Measurements from ENCODE around the gene RPL37. TPM values are rescaled to one million over a fixed set of nuclear protein-coding genes. Genes with fewer than 3 reads are reported as not detected.
"Not testable (repeated sequence)": the region's sequence is repeated elsewhere in the genome, so short reads cannot be mapped to it uniquely, and the experiment has no call there.

The RPL37 gene
- total RNA-seq, 4 donors from 2014 or later = 64.0 to 132 (median 91.4) TPM

GRCh38 chr5:40828690-40829661 lies 6.0 kb downstream of the RPL37 start:
- Histone ChIP-seq H3K27me3 (no peaks in the 10 kb centered on the region), H3K4me1 (peaks cover 0 to 21% (median 2%) of the 10 kb centered on the region in 3 donors), H3K4me3 (no peak overlapping the region), H3K36me3 (peaks cover 0 to 77% of the 10 kb centered on the region in 2 donors), H3K27ac (no peak overlapping the region), H3K9me3 (no peaks in the 10 kb centered on the region)
- no peak for ATAC-seq
- WGBS, 2 donors (ENCODE audit: low coverage in 1 of 2) = 90 to 97% methylated on average over 2 to 3 of the region's 3 CpGs
- TF ChIP-seq CTCF (IDR thresholded peaks at IDR 0.05) (no peak), POLR2AphosphoS5 (IDR thresholded peaks at IDR 0.05) (no peak), POLR2A (IDR thresholded peaks at IDR 0.05) (no peak), EP300 (IDR thresholded peaks at IDR 0.05) (no peak)

- Histone ChIP-seq H3K9me3 (no peaks in the 10 kb centered on the region), H3K27ac (no peak overlapping the region), H3K36me3 (peaks cover 0 to 68% of the 10 kb centered on the region in 2 donors), H3K27me3 (no peaks in the 10 kb centered on the region), H3K4me1 (peaks cover 0 to 13% (median 0%) of the 10 kb centered on the region in 3 donors), H3K4me3 (no peak overlapping the region)
- WGBS, 2 donors (ENCODE audit: low coverage in 1 of 2) = 80 to 81% methylated on average over 3 of the region's 3 CpGs
- no peak for TF ChIP-seq EP300 (IDR thresholded peaks at IDR 0.05)
- no peak for TF ChIP-seq POLR2A (IDR thresholded peaks at IDR 0.05)
- TF ChIP-seq CTCF (IDR thresholded peaks at IDR 0.05) = no peak
- TF ChIP-seq POLR2AphosphoS5 (IDR thresholded peaks at IDR 0.05) = no peak
- ATAC-seq = no peak
These were observed 6.9 kb downstream of the RPL37 start for GRCh38 chr5:40828021-40828631.

GRCh38 chr5:40827188-40827977 lies 7.6 kb downstream of the RPL37 start:
- Histone ChIP-seq H3K36me3 (peaks cover 0 to 61% of the 10 kb centered on the region in 2 donors), H3K27ac (no peak overlapping the region), H3K4me3 (no peak overlapping the region), H3K27me3 (no peaks in the 10 kb centered on the region), H3K4me1 (peaks cover 0 to 5% (median 0%) of the 10 kb centered on the region in 3 donors), H3K9me3 (no peaks in the 10 kb centered on the region)
- no peak for TF ChIP-seq POLR2A (IDR thresholded peaks at IDR 0.05)
- ATAC-seq = no peak
- WGBS, 2 donors (ENCODE audit: low coverage in 1 of 2) = 81 to 89% methylated on average over 7 to 12 of the region's 14 CpGs

- H3K27ac ChIP-seq = no peak overlapping the region
- WGBS, 2 donors (ENCODE audit: low coverage in 1 of 2) = 67 to 84% methylated on average over 1 to 4 of the region's 5 CpGs
- TF ChIP-seq EP300 (IDR thresholded peaks at IDR 0.05) (no peak), CTCF (IDR thresholded peaks at IDR 0.05) (no peak), POLR2AphosphoS5 (IDR thresholded peaks at IDR 0.05) (no peak), POLR2A (IDR thresholded peaks at IDR 0.05) (no peak)
These were observed 8.4 kb downstream of the RPL37 start for GRCh38 chr5:40826489-40827187.

GRCh38 chr5:40825461-40826043 lies 9.5 kb downstream of the RPL37 start:
- not testable (repeated sequence) for H3K4me3 ChIP-seq, H3K4me1 ChIP-seq, H3K9me3 ChIP-seq, ATAC-seq, H3K27me3 ChIP-seq, H3K27ac ChIP-seq
- 69 to 86% methylated on average over 3 to 4 of the region's 11 CpGs for WGBS, 2 donors (ENCODE audit: low coverage in 1 of 2)
- peaks cover 0 to 43% of the 10 kb centered on the region in 2 donors for H3K36me3 ChIP-seq

More at GRCh38 chr5:40826489-40827187, 8.4 kb downstream of the RPL37 start:
- no peak overlapping the region for H3K4me3 ChIP-seq
- no peaks in the 10 kb centered on the region for H3K27me3 ChIP-seq
- H3K36me3 ChIP-seq = peaks cover 0 to 54% of the 10 kb centered on the region in 2 donors
- H3K4me1 ChIP-seq = no peaks in the 10 kb centered on the region
- ATAC-seq = no peak
- H3K9me3 ChIP-seq = no peaks in the 10 kb centered on the region
